Measurements from ENCODE around the gene CDKAL1. TPM values are rescaled to one million over a fixed set of nuclear protein-coding genes. Genes with fewer than 3 reads are reported as not detected.

The CDKAL1 gene
- total RNA-seq, 4 donors from 2014 or later, result 13.5 to 21.2 (median 17.3) TPM

- no peaks in the 10 kb centered on the region for H3K27me3 ChIP-seq
- no peak overlapping the region for H3K4me3 ChIP-seq
- peaks cover 0 to 5% (median 0%) of the 10 kb centered on the region in 3 donors for H3K36me3 ChIP-seq
- no peak overlapping the region for H3K27ac ChIP-seq
- WGBS, 2 donors, result 94 to 96% methylated on average over 1 of the region's 1 CpG
- peaks cover 0 to 19% (median 2%) of the 10 kb centered on the region in 4 donors for H3K9me3 ChIP-seq
- DNase-seq (ENCODE audit: low spot score in 2 of 2), result no peak
- no peak for TF ChIP-seq CTCF (IDR thresholded peaks at IDR 0.05)
- TF ChIP-seq EP300 (IDR thresholded peaks at IDR 0.05), result no peak
- no peak for TF ChIP-seq POLR2A (IDR thresholded peaks at IDR 0.05)
- H3K4me1 ChIP-seq, result no peaks in the 10 kb centered on the region
Measured at GRCh38 chr6:20915626-20916025, 381.4 kb downstream of the CDKAL1 start.

GRCh38 chr6:20916086-20916485 lies 381.8 kb downstream of the CDKAL1 start:
- Histone ChIP-seq H3K27ac (no peak overlapping the region), H3K9me3 (peaks cover 0 to 19% (median 2%) of the 10 kb centered on the region in 4 donors), H3K36me3 (peaks cover 0 to 5% (median 0%) of the 10 kb centered on the region in 3 donors), H3K4me3 (no peak overlapping the region), H3K27me3 (no peaks in the 10 kb centered on the region), H3K4me1 (no peaks in the 10 kb centered on the region)
- TF ChIP-seq POLR2A (IDR thresholded peaks at IDR 0.05), result no peak
- no peak for TF ChIP-seq CTCF (IDR thresholded peaks at IDR 0.05)
- TF ChIP-seq EP300 (IDR thresholded peaks at IDR 0.05), result no peak
- 86 to 89% methylated on average over 3 of the region's 3 CpGs for WGBS, 2 donors
- DNase-seq (ENCODE audit: low spot score in 2 of 2), result no peak

- Histone ChIP-seq H3K4me3 (no peak overlapping the region), H3K27ac (no peak overlapping the region), H3K9me3 (peaks cover 0 to 12% (median 2%) of the 10 kb centered on the region in 4 donors), H3K4me1 (no peaks in the 10 kb centered on the region), H3K27me3 (no peaks in the 10 kb centered on the region), H3K36me3 (no peaks in the 10 kb centered on the region)
- DNase-seq (ENCODE audit: low spot score in 2 of 2), result no peak
- 84 to 92% methylated on average over 2 of the region's 2 CpGs for WGBS, 2 donors
- TF ChIP-seq CTCF (IDR thresholded peaks at IDR 0.05) (no peak), EP300 (IDR thresholded peaks at IDR 0.05) (no peak), POLR2A (IDR thresholded peaks at IDR 0.05) (no peak)
Measured at GRCh38 chr6:20918868-20919267, 384.6 kb downstream of the CDKAL1 start.

- Histone ChIP-seq H3K36me3 (no peaks in the 10 kb centered on the region), H3K4me3 (no peak overlapping the region), H3K9me3 (peaks cover 0 to 10% (median 2%) of the 10 kb centered on the region in 4 donors), H3K27ac (no peak overlapping the region), H3K4me1 (no peaks in the 10 kb centered on the region), H3K27me3 (no peaks in the 10 kb centered on the region)
- 82 to 88% methylated on average over 4 of the region's 4 CpGs for WGBS, 2 donors
- TF ChIP-seq EP300 (IDR thresholded peaks at IDR 0.05), result no peak
- TF ChIP-seq POLR2A (IDR thresholded peaks at IDR 0.05), result no peak
- TF ChIP-seq CTCF (IDR thresholded peaks at IDR 0.05), result no peak
- no peak for DNase-seq (ENCODE audit: low spot score in 2 of 2)
Measured at GRCh38 chr6:20919677-20920385, 385.6 kb downstream of the CDKAL1 start.

GRCh38 chr6:20921578-20921977 lies 387.3 kb downstream of the CDKAL1 start:
- WGBS, 2 donors, result 70 to 74% methylated on average over 2 of the region's 2 CpGs
- TF ChIP-seq CTCF (IDR thresholded peaks at IDR 0.05) (no peak), EP300 (IDR thresholded peaks at IDR 0.05) (no peak), POLR2A (IDR thresholded peaks at IDR 0.05) (no peak)

More at GRCh38 chr6:20921578-20921977, 387.3 kb downstream of the CDKAL1 start:
- Histone ChIP-seq H3K4me1 (no peaks in the 10 kb centered on the region), H3K27ac (no peak overlapping the region), H3K9me3 (no peaks in the 10 kb centered on the region), H3K4me3 (no peak overlapping the region), H3K36me3 (no peaks in the 10 kb centered on the region), H3K27me3 (no peaks in the 10 kb centered on the region)
- no peak for DNase-seq (ENCODE audit: low spot score in 2 of 2)

Data from tibial nerve (tissue), 4 donors.